HG03175 (cell line): ENCODE data around the gene ANKRD63.

Experiments used
- ATAC-seq: cut with Tn5 transposase; IDR thresholded peaks from one replicate; pipeline ENCODE4 v1.9.1; 2021; ENCODE audit warnings: mild to moderate bottlenecking, moderate library complexity; ENCODE audit not compliant: unreplicated experiment

The ANKRD63 gene

GRCh38 chr15:40280260-40281056, 2.4 kb downstream of the ANKRD63 start:
- no peak for ATAC-seq

GRCh38 chr15:40279437-40280141, 3.3 kb downstream of the ANKRD63 start:
- ATAC-seq = no peak

GRCh38 chr15:40278026-40278425, 4.8 kb downstream of the ANKRD63 start:
- no peak for ATAC-seq

- ATAC-seq = no peak
Observed at GRCh38 chr15:40277471-40277870, 5.4 kb downstream of the ANKRD63 start.

GRCh38 chr15:40276927-40277326, 5.9 kb downstream of the ANKRD63 start:
- no peak for ATAC-seq

GRCh38 chr15:40275954-40276353, 6.9 kb downstream of the ANKRD63 start:
- ATAC-seq = no peak

GRCh38 chr15:40275523-40275922, 7.3 kb downstream of the ANKRD63 start:
- no peak for ATAC-seq

- ATAC-seq = no peak
Observed at GRCh38 chr15:40274350-40275274, 8.3 kb downstream of the ANKRD63 start.

- ATAC-seq = no peak
Observed at GRCh38 chr15:40273428-40273827, 9.4 kb downstream of the ANKRD63 start.

- ATAC-seq = no peak
Observed at GRCh38 chr15:40272485-40273056, 10.3 kb downstream of the ANKRD63 start.

- no peak for ATAC-seq
Observed at GRCh38 chr15:40271685-40272484, 11.0 kb downstream of the ANKRD63 start.

GRCh38 chr15:40270246-40270995, 12.4 kb downstream of the ANKRD63 start:
- ATAC-seq = no peak

- no peak for ATAC-seq
Observed at GRCh38 chr15:40269604-40270003, 13.3 kb downstream of the ANKRD63 start.

GRCh38 chr15:40267670-40268069, 15.2 kb downstream of the ANKRD63 start:
- ATAC-seq = no peak

- no peak for ATAC-seq
Observed at GRCh38 chr15:40266828-40267304, 16.0 kb downstream of the ANKRD63 start.

GRCh38 chr15:40265875-40266274, 17.0 kb downstream of the ANKRD63 start:
- ATAC-seq = no peak

GRCh38 chr15:40265355-40265754, 17.5 kb downstream of the ANKRD63 start:
- no peak for ATAC-seq

GRCh38 chr15:40264321-40265153, 18.3 kb downstream of the ANKRD63 start:
- ATAC-seq = no peak
